PFSK-1 (cell line): Measurements from ENCODE around the gene NUBPL.

Source experiments
- POLR2AphosphoS5 ChIP-seq: IDR thresholded peaks from 2 replicates; pipeline ENCODE4 v1.6.1; 2012; ENCODE audit warnings: low read depth, mild to moderate bottlenecking, control low read depth, low read length, moderate library complexity
- SIN3A ChIP-seq: IDR thresholded peaks from 2 replicates; pipeline ENCODE4 v1.6.1; 2012; ENCODE audit warnings: mild to moderate bottlenecking, low read length, moderate library complexity, borderline replicate concordance; ENCODE audit not compliant: insufficient read depth
- TAF1 ChIP-seq: IDR thresholded peaks from 2 replicates; pipeline ENCODE4 v1.6.1; 2012; ENCODE audit warnings: low read length, control low read depth, borderline replicate concordance; ENCODE audit not compliant: insufficient read depth
- TF ChIP-seq, protein P1 (sequence below), 2 experiments: IDR thresholded peaks; 2 replicates each; pipeline versions ENCODE4 v1.6.1 to v1.8.0; 2011 to 2012; ENCODE audit warnings: low read depth in 2 of 2, low read length in 2 of 2, control low read depth in 1 of 2, inconsistent platforms in 1 of 2, mild to moderate bottlenecking in 1 of 2, moderate library complexity in 1 of 2; ENCODE audit not compliant: insufficient read depth in 1 of 2

DNA sequence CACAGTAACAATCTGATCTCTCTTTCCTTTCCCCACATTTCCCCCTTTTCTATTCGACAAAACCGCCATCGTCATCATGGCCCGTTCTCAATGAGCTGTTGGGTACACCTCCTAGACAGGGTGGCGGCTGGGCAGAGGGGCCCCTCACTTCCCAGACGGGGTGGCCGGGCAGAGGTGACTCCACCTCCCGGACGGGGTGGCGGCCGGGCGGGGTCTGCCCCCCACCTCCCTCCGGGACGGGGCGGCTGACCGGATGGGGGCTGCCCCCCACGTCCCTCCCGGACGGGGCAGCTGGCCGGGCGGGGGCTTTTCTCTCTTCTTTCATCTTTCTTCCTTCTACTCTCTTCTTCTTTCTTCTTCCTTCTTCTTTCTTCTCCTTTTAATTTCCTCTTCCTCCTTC, 1.3 kb upstream of the NUBPL start:
- TF ChIP-seq TAF1: no peak
- no peak for TF ChIP-seq POLR2AphosphoS5
- TF ChIP-seq, protein P1, sequence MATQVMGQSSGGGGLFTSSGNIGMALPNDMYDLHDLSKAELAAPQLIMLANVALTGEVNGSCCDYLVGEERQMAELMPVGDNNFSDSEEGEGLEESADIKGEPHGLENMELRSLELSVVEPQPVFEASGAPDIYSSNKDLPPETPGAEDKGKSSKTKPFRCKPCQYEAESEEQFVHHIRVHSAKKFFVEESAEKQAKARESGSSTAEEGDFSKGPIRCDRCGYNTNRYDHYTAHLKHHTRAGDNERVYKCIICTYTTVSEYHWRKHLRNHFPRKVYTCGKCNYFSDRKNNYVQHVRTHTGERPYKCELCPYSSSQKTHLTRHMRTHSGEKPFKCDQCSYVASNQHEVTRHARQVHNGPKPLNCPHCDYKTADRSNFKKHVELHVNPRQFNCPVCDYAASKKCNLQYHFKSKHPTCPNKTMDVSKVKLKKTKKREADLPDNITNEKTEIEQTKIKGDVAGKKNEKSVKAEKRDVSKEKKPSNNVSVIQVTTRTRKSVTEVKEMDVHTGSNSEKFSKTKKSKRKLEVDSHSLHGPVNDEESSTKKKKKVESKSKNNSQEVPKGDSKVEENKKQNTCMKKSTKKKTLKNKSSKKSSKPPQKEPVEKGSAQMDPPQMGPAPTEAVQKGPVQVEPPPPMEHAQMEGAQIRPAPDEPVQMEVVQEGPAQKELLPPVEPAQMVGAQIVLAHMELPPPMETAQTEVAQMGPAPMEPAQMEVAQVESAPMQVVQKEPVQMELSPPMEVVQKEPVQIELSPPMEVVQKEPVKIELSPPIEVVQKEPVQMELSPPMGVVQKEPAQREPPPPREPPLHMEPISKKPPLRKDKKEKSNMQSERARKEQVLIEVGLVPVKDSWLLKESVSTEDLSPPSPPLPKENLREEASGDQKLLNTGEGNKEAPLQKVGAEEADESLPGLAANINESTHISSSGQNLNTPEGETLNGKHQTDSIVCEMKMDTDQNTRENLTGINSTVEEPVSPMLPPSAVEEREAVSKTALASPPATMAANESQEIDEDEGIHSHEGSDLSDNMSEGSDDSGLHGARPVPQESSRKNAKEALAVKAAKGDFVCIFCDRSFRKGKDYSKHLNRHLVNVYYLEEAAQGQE (IDR thresholded peaks at IDR 0.05; ENCODE audit: insufficient read depth in 1 of 2, low read depth in 2 of 2, low read length in 2 of 2): no peak
- TF ChIP-seq SIN3A: no peak
